Medulla oblongata (tissue), 1 donor: Measurements from ENCODE around the gene DOCK4.

Experiments
- DNase-seq: peaks from one replicate; pipeline ENCODE4 v3.0.0-alpha.2; 2015; ENCODE audit errors: extremely low spot score

Gene DOCK4

DNA sequence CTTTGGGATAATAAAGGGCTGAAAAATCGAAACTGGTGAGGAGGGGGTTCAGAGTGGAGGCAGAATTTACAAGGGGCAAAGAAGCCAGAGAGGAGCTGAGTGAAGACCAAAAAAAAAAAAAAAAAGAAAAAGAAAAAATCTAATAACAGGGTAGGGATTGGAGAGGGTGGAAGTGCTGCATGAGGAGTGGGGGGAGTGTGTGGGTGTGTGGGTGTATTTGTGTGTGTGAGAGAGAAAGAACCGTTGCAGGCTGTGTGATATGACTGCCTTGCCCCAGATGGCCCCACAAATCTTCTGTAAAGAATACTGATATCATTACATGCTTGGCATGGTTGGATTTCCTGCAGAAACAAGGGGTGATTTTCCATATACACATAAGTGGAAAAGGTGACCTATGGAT is 436.1 kb downstream of the DOCK4 start:
- DNase-seq: no peak

GRCh38 chr7:111765751-111766643 is 440.2 kb downstream of the DOCK4 start:
- no peak for DNase-seq

- peak; percentile 41 for DNase-seq
These were observed 442.9 kb downstream of the DOCK4 start for GRCh38 chr7:111763221-111763801.

DNA sequence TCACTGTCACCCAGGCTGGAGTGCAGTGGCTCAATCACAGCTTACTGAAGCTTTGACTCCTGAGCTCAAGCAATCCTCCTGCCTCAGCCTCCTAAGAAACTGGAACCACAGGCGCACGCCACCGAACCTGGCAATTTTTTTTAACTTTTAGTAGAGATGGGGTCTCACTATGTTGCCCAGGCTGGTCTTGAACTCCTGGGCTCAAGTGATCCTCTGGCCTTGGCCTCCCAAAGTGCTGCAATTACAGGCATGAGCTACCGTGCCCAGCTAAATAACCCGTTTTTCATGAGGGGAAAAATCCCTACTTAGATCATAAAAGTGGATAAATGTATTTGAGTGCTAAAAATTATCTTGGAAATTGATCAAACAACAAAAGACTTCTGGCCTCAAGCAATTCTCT is 443.4 kb downstream of the DOCK4 start:
- DNase-seq: no peak

- DNase-seq: no peak
These were observed 444.0 kb downstream of the DOCK4 start for GRCh38 chr7:111762211-111762610.

DNA sequence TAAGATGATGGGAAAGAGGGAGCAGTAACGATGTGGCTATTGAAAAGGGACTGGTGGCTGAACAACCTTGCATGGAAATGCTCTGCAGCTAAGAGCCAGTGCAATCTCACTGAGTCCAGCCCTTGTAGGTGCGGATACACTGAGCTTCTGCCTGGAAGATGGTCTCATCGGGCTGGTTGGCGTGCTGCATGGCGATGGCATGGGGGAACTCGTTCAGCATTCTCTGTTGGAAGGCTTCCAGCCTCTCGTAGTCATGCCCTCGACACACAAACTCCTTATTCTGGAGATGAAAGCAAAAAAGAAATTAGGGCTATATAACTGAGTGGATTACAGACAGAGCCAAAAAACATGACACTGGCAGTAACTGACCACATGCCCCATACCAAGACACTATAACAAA is 446.2 kb downstream of the DOCK4 start:
- DNase-seq: no peak

GRCh38 chr7:111758332-111758731 is 447.9 kb downstream of the DOCK4 start:
- no peak for DNase-seq

- peak; percentile 91 for DNase-seq
These were observed 449.5 kb downstream of the DOCK4 start for GRCh38 chr7:111756687-111757178.

DNA sequence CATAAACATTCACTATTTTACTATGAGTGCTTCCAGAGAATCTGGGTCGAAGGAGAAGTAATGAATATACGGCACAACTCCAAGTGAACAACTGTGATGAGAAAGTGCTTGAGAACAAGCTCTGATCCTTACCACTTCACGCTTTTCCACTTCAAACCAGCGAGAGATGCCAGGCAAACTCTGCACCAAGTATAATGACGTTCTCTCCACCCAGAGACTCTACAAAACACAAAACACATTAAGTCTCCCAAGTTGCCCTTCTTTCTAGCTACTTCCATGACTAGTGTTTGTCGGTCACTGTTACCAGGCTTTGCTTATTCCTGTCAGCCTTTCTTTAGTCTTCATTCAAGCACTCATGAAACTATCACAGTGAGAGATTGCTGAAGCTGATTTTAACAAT is 450.8 kb downstream of the DOCK4 start:
- peak; percentile 51 for DNase-seq

GRCh38 chr7:111753968-111754367 is 452.2 kb downstream of the DOCK4 start:
- DNase-seq: peak; percentile 51

- DNase-seq: peak; percentile 70
These were observed 454.1 kb downstream of the DOCK4 start for GRCh38 chr7:111752022-111752582.

GRCh38 chr7:111750878-111751277 is 455.3 kb downstream of the DOCK4 start:
- no peak for DNase-seq

DNA sequence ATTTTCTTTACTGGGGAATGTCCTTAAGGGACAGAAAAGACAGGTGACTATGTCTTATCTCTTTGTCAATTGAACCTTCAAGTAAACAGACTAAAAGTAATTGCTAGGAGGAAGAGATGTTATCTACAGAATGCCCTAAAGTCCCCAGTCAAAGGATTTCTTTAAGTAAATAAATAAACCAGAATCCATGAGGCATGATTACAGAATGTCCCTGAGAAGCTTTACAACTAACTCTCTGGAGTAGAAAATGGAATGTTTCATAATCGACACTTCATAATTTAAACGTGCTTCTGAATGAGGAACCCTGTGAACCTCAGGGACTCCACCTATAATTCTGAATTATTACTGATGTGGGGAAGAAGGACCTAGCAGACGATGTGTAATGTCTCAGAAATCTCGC is 456.0 kb downstream of the DOCK4 start:
- no peak for DNase-seq

- no peak for DNase-seq
These were observed 456.6 kb downstream of the DOCK4 start for GRCh38 chr7:111749625-111750024.

DNA sequence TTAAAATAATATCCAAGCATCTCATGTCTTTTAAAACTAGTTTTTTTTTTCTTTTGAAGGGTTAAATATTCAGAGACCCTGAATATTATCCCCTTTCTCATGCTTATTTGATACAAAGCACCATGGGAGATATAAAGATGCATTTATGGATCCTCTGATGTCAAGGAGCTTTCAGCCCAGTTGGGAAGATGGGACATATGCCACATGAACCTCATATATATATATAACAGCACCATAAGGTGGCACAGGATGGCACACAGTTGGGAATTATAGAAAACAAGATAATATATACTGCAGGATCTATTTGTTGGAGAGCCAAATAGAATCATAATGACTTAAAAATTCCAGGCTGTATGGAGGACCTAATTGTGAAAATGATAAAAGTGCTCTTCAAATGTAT is 458.5 kb downstream of the DOCK4 start:
- no peak for DNase-seq

DNA sequence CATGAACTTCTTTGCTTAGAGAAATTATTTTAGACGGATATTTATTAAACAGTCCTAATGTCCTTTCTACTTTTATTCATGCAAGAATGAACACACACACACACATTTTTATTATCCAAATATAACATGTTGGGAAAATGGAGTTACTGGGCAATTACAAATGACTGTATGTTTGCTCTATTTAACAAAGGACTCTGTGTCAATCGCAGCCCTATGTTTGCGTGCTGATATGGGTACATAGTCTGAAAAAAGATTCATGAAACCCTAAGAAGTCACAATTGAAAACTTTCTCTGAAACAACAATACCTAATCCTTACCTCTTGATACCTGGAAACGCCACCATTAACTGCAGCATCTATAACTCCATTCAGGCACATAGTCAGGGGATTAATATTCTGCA is 459.2 kb downstream of the DOCK4 start:
- no peak for DNase-seq

DNA sequence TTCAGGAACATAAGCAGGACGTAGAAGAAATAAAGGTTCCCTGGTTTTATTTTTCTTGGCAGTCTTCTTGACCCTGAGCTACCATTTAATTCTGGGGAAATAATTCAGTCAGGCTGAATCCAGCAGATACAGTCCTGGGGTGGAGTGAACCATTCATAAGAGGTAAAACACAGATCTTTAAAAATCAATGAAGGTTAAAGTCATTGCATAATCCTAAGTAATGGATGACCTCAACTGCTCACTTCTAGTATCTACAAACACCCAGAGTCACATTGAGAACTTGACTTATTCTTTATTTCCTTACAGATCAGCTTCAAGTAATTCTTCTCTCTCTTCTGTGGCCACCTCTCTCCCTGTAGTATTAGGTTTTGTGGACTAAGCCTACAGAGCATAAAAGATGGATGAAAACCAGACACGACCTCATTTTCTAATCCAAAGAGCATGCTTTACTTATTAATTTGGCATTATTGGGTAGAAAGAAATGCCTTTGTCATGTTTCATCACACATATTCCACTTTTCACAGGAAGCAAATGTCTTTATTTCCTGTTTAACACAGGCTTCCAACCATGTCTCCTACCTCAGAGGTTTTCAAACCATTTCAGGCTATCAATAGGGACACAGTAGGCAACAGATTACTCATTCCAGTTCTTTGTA is 461.6 kb downstream of the DOCK4 start:
- no peak for DNase-seq

- no peak for DNase-seq
These were observed 462.9 kb downstream of the DOCK4 start for GRCh38 chr7:111743244-111743847.

GRCh38 chr7:111741811-111742240 is 464.4 kb downstream of the DOCK4 start:
- DNase-seq: peak; percentile 86

DNA sequence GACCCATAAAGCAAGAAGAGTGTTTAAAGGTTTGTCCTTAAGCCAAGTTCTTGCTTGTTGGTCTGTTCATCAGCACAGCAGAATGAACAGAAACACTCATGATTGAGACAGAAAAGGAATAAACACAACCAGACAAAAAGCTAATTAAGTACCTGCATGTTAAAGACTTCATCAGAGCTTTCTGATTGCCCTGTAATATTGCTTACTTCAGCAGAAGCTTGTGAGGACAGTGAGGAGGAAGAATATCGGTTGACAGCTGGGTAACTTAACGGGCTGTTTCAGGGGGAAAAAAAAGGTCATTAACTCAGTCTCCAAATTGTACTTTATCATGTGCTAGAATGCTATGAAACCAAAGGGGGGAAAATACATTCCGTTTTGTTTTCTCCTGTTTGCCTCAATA is 465.3 kb downstream of the DOCK4 start:
- DNase-seq: no peak

- DNase-seq: no peak
These were observed 469.7 kb downstream of the DOCK4 start for GRCh38 chr7:111736552-111736874.
